Osteoblast (primary cell): ENCODE results near the gene PAPLN. TPM values are rescaled to one million over a fixed set of nuclear protein-coding genes. Genes with fewer than 3 reads are reported as not detected.
A peak's percentile ranks its signal among the peaks of the same experiment; 100 is the strongest.

Source experiments
- DNase-seq: peaks from one replicate; pipeline ENCODE4 v3.0.0; 2011; ENCODE audit warnings: low spot score, mixed read lengths; ENCODE audit not compliant: insufficient read length; ENCODE audit errors: missing footprints
- H2AFZ ChIP-seq: 2 replicates; pipeline ENCODE4 v1.6.0; 2011; ENCODE audit warnings: mild to moderate bottlenecking, low read length
- H3K27ac ChIP-seq: 2 replicates; pipeline ENCODE4 v1.5.1; 2011; ENCODE audit warnings: mild to moderate bottlenecking, low read depth, low read length, moderate library complexity
- H3K27me3 ChIP-seq: 2 replicates; pipeline ENCODE4 v1.6.0; 2012; ENCODE audit warnings: mild to moderate bottlenecking, control low read depth, inconsistent platforms, low read length, moderate library complexity; ENCODE audit not compliant: insufficient read depth
- H3K36me3 ChIP-seq: 2 replicates; pipeline ENCODE4 v1.5.1; 2011; ENCODE audit warnings: mild to moderate bottlenecking, low read length, control low read depth, moderate library complexity; ENCODE audit not compliant: insufficient read depth
- H3K4me1 ChIP-seq: 2 replicates; pipeline ENCODE4 v1.5.1; 2011; ENCODE audit warnings: mild to moderate bottlenecking, low read length, control low read depth, moderate library complexity; ENCODE audit not compliant: insufficient read depth
- H3K4me2 ChIP-seq: 2 replicates; pipeline ENCODE4 v1.6.0; 2011; ENCODE audit warnings: mild to moderate bottlenecking, low read length; ENCODE audit not compliant: insufficient read depth
- H3K4me3 ChIP-seq: fragments of 200-600 bp; sonication (generic); 3 replicates; pipeline ENCODE4 v1.5.1; 2012; ENCODE audit warnings: mild to moderate bottlenecking, low read length, inconsistent platforms; ENCODE audit not compliant: insufficient read depth
- H3K79me2 ChIP-seq: 2 replicates; pipeline ENCODE4 v1.6.0; 2012; ENCODE audit warnings: mild to moderate bottlenecking, low read length, control low read depth, inconsistent platforms; ENCODE audit not compliant: insufficient read depth
- H3K9me3 ChIP-seq: 2 replicates; pipeline ENCODE4 v1.5.1; 2011; ENCODE audit warnings: low read depth, low read length, control low read depth
- H4K20me1 ChIP-seq: 2 replicates; pipeline ENCODE4 v1.6.0; 2012; ENCODE audit warnings: mild to moderate bottlenecking, low read length, control low read depth; ENCODE audit not compliant: insufficient read depth
- total RNA-seq: library from RNA; depleted of rRNA; stranded (reverse); fragments of >200 nt; gene quantifications from 2 replicates; pipeline ENCODE4 v1.2.3, GENCODE V29; 2012
- TF ChIP-seq, protein P1 (sequence below): IDR thresholded peaks from 2 replicates; pipeline ENCODE4 v1.5.1; 2011; ENCODE audit warnings: mild to moderate bottlenecking, low read depth, low read length, moderate library complexity; ENCODE audit errors: extremely low read depth

The PAPLN gene
- total RNA-seq, 1 donor: 5.8 TPM

DNA sequence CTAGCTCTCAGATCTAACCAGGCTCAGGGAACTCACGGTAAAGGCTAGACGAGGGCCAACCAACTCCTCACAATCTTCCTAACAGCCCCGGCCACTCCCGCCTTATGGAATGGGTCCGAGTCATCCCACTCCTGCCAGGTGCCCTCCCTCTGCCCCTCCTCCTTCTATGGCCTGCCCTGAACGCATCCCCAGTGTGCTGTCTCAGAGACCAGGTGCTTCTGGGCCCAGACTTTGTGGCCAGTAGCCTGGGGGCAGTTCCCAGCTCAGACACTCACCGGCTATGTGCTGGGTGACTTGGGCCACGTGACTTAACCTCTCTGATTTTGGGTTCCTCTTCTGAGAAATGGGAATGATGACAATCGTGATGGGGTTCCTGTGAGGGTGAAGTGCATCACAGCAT is 22.5 kb downstream of the PAPLN start:
- H3K36me3 ChIP-seq: no peaks in the 10 kb centered on the region
- H3K4me1 ChIP-seq: no peaks in the 10 kb centered on the region
- no peak overlapping the region for H3K4me3 ChIP-seq
- no peak overlapping the region for H3K4me2 ChIP-seq
- no peak for DNase-seq
- H3K27ac ChIP-seq: no peak overlapping the region
- no peaks in the 10 kb centered on the region for H4K20me1 ChIP-seq
- H3K79me2 ChIP-seq: no peaks in the 10 kb centered on the region
- H2AFZ ChIP-seq: no peak overlapping the region
- H3K9me3 ChIP-seq: no peaks in the 10 kb centered on the region
- TF ChIP-seq, protein P1, sequence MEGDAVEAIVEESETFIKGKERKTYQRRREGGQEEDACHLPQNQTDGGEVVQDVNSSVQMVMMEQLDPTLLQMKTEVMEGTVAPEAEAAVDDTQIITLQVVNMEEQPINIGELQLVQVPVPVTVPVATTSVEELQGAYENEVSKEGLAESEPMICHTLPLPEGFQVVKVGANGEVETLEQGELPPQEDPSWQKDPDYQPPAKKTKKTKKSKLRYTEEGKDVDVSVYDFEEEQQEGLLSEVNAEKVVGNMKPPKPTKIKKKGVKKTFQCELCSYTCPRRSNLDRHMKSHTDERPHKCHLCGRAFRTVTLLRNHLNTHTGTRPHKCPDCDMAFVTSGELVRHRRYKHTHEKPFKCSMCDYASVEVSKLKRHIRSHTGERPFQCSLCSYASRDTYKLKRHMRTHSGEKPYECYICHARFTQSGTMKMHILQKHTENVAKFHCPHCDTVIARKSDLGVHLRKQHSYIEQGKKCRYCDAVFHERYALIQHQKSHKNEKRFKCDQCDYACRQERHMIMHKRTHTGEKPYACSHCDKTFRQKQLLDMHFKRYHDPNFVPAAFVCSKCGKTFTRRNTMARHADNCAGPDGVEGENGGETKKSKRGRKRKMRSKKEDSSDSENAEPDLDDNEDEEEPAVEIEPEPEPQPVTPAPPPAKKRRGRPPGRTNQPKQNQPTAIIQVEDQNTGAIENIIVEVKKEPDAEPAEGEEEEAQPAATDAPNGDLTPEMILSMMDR: no peak
- no peaks in the 10 kb centered on the region for H3K27me3 ChIP-seq

DNA sequence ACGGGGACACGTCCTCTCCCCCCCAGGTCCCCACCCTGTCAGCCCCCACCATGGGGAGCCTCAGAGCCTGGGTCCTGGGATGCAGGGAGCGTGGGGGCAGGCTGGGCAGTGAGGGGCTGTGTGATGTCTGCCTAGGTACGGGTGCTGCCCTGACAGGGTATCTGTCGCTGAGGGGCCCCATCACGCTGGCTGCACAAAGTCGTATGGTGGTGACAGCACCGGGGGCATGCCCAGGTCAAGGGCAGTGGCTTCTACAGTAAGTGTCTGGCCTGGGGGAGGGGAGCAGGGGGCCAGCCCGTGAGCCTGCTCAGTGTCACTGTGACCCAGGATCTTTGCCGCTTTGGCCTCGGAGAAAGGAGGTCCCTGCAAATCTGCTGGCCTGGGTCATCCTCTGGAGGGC is 23.3 kb downstream of the PAPLN start:
- no peaks in the 10 kb centered on the region for H3K27me3 ChIP-seq
- no peaks in the 10 kb centered on the region for H4K20me1 ChIP-seq
- H3K79me2 ChIP-seq: no peaks in the 10 kb centered on the region
- no peak overlapping the region for H3K4me3 ChIP-seq
- H3K36me3 ChIP-seq: no peaks in the 10 kb centered on the region
- no peak overlapping the region for H2AFZ ChIP-seq
- TF ChIP-seq, protein P1: no peak
- H3K9me3 ChIP-seq: no peaks in the 10 kb centered on the region
- no peak overlapping the region for H3K4me2 ChIP-seq
- DNase-seq: peak; percentile 76
- no peak overlapping the region for H3K27ac ChIP-seq
- no peaks in the 10 kb centered on the region for H3K4me1 ChIP-seq

- H3K9me3 ChIP-seq: no peaks in the 10 kb centered on the region
Measured at GRCh38 chr14:73261075-73261474, 23.8 kb downstream of the PAPLN start.

DNA sequence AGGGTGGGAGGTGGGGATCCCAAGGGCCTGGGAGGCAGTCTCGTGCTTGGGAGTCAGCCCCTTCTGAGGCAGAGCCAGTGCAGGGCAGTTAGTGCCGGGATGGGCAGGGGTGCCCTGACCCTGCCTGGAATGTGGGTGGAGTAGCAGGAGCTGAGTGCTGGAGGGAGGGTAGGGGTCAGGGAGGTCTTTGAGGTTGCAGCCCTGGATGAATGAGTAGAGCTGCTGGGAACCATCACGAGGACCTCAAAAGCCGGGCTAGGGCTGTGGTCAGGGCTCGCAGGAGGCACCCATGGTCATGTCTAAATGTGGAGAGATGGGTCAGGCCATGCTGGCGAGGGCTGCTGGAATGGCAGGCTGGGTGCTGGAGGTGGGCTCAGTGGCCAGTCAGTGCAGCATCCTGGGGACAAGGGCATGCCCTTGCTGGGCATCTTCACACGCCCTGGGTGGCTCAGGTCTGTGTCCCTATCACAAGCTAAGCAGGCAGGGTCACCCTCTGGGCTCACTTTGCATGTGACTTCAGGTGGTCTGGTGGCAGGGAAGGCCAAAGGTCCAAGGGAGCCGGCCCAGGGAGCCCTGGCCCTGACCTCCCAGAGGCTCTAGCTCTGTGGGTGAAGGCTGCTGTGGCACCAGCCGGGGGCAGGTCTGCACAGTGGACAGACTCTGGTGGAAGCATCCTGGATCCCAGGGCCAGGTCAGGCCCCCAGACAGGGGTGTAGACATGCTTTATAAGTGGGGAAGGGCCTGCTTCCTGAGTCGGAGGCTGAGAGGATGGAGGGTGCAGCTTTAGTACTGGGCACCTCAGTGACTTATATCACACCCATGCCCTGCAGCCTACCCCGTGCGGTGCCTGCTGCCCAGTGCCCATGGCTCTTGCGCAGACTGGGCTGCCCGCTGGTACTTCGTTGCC is 24.5 kb downstream of the PAPLN start:
- Histone ChIP-seq H3K79me2 (no peaks in the 10 kb centered on the region), H3K9me3 (no peaks in the 10 kb centered on the region), H3K4me2 (no peak overlapping the region), H3K4me1 (no peaks in the 10 kb centered on the region), H3K4me3 (no peak overlapping the region), H2AFZ (no peak overlapping the region), H3K36me3 (no peaks in the 10 kb centered on the region), H4K20me1 (no peaks in the 10 kb centered on the region), H3K27ac (no peak overlapping the region), H3K27me3 (no peaks in the 10 kb centered on the region)
- peak; percentile 66 for DNase-seq
- TF ChIP-seq, protein P1: no peak

More at GRCh38 chr14:73261075-73261474, 23.8 kb downstream of the PAPLN start:
- H2AFZ ChIP-seq: no peak overlapping the region
- H4K20me1 ChIP-seq: no peaks in the 10 kb centered on the region
- no peaks in the 10 kb centered on the region for H3K36me3 ChIP-seq
- no peak overlapping the region for H3K4me3 ChIP-seq
- H3K27ac ChIP-seq: no peak overlapping the region
- TF ChIP-seq, protein P1: no peak
- H3K79me2 ChIP-seq: no peaks in the 10 kb centered on the region
- no peaks in the 10 kb centered on the region for H3K27me3 ChIP-seq
- H3K4me1 ChIP-seq: no peaks in the 10 kb centered on the region
- DNase-seq: peak; percentile 69
- H3K4me2 ChIP-seq: no peak overlapping the region
